NCI-H2227 treated with DMSO at 0.1 percent for 48 hours (cell line): ENCODE data around the gene FAM149A.

ENCODE experiments used
- DNase-seq: peaks from one replicate; lab custom pipeline; 2025; lab: John Stamatoyannopoulos, UW

The FAM149A gene

GRCh38 chr4:186105647-186106321, 1.3 kb downstream of the FAM149A start:
- DNase-seq = no peak

DNA sequence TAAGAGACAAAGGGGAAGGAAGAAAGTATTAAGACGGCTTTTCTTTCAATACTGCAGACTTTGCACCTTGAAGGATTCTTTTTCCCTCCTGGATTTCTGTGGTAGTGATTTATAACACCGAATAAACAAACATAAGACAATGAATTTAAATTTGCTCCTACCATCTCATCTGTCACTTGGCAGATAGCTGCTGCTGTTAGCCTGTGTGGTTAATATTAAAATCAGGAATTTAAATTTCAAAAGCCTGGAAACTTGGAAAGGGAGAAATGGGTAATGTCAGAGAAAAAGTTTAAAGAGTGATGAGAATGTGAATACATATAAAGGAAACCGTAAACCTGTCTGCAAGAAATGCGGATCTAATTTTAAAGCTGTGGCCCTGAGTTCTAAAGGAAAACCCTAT, 3.4 kb downstream of the FAM149A start:
- no peak for DNase-seq

DNA sequence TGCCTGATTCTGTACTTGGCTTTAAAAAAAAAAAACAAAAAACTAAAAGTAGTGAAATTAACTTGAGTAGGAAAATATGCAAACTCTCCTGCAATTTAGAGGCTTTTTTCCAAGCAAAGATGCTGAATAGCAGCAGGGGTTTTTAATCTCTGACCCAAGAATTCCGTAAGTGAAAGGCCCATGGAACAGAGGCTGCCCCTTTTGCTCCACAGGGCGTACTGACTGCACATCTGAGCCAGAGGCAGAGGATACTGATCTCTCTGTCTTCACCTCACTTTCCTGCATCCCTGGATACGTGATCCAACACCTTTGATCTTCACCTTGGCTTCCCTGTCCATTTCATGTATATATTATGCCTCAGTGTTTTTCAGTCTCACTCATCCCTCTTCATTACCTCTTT, 3.9 kb downstream of the FAM149A start:
- no peak for DNase-seq

DNA sequence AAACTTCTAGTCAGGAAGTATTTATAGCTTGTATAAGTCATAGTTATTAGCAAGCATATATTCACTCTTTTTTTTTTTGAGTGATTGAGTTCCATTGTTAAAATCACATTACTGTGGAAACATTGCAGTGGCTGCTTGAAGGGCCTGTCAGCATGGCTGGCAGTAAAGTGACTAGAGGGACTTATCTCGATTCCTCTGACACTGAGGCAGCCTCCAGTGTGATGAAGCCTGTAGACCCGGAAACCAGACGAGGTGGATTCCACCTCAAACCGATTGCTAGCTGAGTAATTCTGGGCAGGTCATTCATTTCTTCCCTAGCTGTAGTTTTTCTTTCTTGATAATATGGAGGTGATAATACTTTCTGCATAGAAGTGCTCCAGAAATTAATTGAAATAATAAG, 4.7 kb downstream of the FAM149A start:
- DNase-seq = no peak

GRCh38 chr4:186116697-186117096, 12.2 kb downstream of the FAM149A start:
- no peak for DNase-seq

GRCh38 chr4:186118582-186118981, 14.1 kb downstream of the FAM149A start:
- DNase-seq = no peak

DNA sequence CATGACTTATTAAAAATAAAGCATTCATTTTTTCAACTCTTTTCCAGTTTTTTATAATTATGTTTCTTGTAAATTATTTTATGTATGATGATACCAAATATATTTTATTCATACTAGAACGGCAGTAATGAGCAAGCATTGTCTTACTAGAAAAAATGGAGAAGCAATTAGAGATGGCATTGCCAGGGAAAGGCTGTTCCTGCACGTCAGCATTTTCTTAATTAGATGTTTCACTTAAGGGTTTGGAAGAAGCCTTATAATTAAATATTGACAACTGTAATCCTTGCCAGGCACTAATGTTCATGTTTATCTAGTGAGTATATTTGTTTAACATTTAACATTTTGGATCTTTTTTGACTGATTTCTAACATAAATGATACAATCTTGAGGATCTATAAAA, 16.6 kb downstream of the FAM149A start:
- DNase-seq = no peak

GRCh38 chr4:186128842-186129241, 24.3 kb downstream of the FAM149A start:
- no peak for DNase-seq

DNA sequence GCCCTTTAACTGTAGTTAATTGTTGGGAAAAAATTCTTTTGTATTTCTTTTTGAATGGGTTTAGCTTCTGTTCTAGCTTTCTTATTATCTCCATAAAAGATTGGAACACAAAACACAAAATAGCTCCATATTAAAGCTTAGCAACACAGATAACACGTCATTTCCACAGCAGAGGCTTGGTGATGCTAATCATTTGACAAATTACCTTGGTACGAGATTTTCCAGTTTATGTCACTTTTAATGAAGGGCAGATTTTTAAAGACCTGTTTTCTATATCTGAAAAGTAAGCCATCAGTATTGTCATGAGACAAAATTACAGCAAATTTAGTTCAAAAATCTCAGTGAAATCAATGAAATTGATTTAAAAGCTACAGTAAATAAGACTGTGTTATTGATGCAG, 27.4 kb downstream of the FAM149A start:
- DNase-seq = no peak

DNA sequence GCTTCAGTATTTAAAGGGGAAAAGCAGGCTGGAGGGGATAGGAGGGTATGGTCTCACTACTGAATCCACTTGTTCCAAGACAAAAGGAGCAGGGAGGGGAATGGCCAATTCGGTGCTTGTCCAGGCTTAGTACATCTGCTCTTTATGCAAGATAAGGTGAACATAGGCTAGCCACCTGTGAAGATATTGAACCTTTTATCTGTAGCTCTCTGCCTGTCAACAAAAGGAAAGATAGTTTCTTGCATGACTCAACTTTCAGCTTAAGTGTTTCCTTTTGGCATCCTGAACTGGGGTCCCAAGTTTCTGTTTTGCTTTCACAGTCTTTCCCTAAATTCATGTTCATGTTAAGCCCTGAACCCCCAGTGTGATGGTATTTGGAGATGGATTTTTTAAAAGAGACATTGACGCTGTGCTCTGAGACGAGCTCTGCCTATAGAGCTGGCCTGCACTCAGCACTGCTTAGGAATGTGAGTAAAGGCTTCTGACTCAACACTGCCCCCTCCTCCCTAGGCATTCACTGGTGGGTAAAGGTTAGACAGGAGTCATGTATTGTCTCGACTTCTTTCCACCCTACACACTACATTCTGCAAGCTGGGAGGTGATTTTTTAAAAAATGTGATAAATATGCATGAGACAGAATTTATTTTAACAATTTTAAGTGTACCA, 28.2 kb downstream of the FAM149A start:
- no peak for DNase-seq

- DNase-seq = no peak
Observed at GRCh38 chr4:186134257-186134656, 29.8 kb downstream of the FAM149A start.

DNA sequence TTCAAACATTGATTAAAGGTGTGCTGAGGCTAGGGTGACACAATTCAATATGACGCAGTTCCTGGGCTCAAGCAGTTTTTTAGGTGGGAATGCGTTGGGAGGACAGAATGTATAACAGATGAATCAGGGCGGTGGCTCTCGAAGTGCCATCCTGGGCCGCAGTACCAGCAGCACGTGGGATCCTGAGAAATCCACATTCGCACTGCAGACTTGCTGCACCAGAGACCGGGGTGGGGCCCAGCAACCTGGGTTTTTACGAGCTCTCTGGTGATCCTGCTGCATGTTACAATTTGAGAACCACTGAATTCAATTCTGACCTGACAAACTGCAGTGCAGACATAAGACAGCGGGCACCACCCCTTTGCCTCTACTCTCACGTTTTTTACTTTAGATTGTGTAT, 30.4 kb downstream of the FAM149A start:
- DNase-seq = no peak

DNA sequence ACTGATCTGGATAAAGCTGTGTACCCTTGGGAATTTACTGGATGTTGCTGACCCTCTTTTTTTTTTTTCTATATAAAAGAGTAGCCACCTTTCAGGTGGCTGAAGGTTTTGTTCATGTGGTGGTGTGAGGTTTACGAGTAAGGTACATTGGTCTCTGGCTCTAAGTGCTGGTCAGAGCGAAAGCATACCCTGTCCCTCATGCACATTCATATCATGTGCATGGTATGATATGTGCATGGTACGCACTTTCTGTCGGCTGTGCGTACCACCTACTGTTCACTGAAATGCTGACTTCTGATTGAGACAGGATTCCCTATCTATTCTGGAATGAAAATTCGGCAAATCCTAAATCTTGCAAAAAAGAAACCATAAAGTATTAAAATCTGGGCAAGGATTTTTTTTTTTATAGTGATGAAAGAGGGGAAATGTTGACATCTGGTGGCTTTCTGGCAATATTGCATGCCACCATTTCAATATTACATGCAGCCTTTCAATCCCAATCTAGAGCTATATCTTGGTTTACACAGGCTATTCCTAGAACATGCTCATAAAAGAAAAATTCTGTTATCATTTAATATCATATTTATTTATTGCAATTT, 32.8 kb downstream of the FAM149A start:
- DNase-seq = peak; percentile 11

GRCh38 chr4:186144198-186144945, 39.9 kb downstream of the FAM149A start:
- DNase-seq = peak; percentile 21

- DNase-seq = no peak
Observed at GRCh38 chr4:186144946-186145569, 40.6 kb downstream of the FAM149A start.

DNA sequence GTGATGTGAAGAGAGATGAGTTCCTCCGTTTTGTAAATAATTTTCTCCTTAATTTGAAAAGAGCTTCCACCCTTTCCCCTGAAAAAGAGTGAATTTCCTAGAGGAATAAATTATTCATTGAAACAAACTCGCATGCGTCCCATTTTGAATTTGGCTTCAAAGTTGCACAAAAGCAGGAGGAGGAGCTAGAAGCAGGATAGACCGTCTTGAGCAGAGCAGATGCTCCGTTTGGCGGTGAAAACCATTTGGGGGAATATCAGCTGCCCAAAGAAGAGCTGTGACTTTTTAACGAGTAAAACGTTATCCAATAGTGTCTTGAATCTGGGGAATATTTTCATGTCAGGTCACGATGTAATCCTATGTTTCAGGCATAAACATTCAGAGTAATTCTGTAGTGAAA, 42.0 kb downstream of the FAM149A start:
- no peak for DNase-seq

DNA sequence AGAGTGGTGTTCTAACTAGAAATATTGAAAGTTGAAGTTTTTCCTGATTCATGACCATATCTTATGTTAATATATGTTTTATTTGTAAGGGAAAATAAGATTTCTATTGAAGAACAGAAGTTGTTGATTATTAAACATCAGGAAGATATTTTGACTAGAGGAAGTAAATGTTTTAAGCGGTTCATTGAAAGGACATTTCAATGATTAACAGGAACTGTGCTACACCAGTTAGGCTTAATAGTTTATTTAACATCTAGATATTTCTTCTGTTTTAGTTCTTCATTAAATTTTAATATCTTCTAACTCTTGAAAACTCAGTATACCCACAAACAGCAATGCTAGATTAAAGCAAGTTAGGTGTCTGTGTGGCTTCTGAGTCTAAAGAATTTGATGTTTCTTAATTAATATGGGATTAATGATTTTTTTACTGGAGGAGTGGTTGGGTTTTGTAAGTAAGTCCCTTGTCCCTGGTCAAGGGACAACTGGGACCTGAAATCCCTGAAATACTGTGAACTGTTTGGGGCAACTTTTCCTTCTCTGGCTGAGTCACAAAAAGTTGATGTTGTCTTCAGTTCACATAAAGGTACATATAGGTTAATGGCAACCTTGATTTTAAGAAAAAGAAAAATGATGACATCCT, 44.0 kb downstream of the FAM149A start:
- no peak for DNase-seq

DNA sequence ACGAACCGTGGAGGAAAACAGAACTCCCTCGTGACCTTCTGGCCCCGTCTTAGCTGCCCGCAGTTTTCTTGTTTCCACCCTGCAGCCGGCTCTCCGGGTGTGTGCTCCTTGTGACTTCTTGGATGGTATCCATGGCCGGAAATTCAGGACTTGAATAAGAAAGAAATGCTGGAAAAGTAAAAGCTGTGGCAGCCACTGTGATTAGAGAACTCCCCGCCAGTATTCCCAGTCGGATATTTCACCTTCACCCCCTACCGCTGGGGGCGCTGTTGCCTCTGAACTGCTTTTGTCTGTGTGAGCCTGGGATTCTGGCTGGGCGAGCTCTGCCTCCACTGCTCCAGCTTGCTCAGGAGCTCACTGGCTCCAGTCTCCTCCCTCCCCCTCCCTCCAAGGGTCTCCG, 45.4 kb downstream of the FAM149A start:
- no peak for DNase-seq

- DNase-seq = no peak
Observed at GRCh38 chr4:186150926-186151325, 46.4 kb downstream of the FAM149A start.

GRCh38 chr4:186151499-186151898, 47.0 kb downstream of the FAM149A start:
- no peak for DNase-seq

GRCh38 chr4:186158021-186158813, 53.7 kb downstream of the FAM149A start:
- no peak for DNase-seq
